CD14-positive monocyte (primary cell): ENCODE measurements around the gene FREM3. TPM values are rescaled to one million over a fixed set of nuclear protein-coding genes. Genes with fewer than 3 reads are reported as not detected.

Source experiments
- DNase-seq, 3 donors: peaks; one replicate each; pipeline ENCODE4 v3.0.0-alpha.2; 2011 to 2022
- H2AFZ ChIP-seq: 2 replicates; pipeline ENCODE4 v1.6.0; 2012; ENCODE audit warnings: mild to moderate bottlenecking, low read depth, low read length, inconsistent platforms; ENCODE audit not compliant: insufficient read depth, poor library complexity, severe bottlenecking
- H3K27ac ChIP-seq, 2 donors: 1 replicate in 1 of 2; 2 replicates in 1 of 2; pipeline ENCODE4 v1.5.1; 2012 to 2013; ENCODE audit warnings: low read length in 2 of 2, control low read depth in 1 of 2, inconsistent platforms in 1 of 2, low read depth in 1 of 2, mild to moderate bottlenecking in 1 of 2
- H3K27me3 ChIP-seq, 2 donors: one replicate each; pipeline versions ENCODE4 v1.6.0 to v1.6.1; 2011 to 2013; ENCODE audit warnings: low read length in 2 of 2; ENCODE audit not compliant: control insufficient read depth in 2 of 2, insufficient read depth in 2 of 2
- H3K36me3 ChIP-seq, 2 donors: replicated peaks in 1 of 2; 1 replicate in 1 of 2; 2 replicates in 1 of 2; pipeline versions ENCODE4 v1.5.1 to v1.6.1; 2012 to 2013; ENCODE audit warnings: low read length in 2 of 2, control low read depth in 1 of 2, inconsistent platforms in 1 of 2, mild to moderate bottlenecking in 1 of 2; ENCODE audit not compliant: insufficient read depth in 2 of 2, control insufficient read depth in 1 of 2
- H3K4me1 ChIP-seq, 2 donors: 1 replicate in 1 of 2; 2 replicates in 1 of 2; pipeline versions ENCODE4 v1.5.1 to v1.6.1; 2012 to 2013; ENCODE audit warnings: low read length in 2 of 2, control low read depth in 1 of 2, inconsistent platforms in 1 of 2, mild to moderate bottlenecking in 1 of 2, moderate library complexity in 1 of 2; ENCODE audit not compliant: insufficient read depth in 2 of 2, control insufficient read depth in 1 of 2
- H3K4me2 ChIP-seq: replicated peaks from 2 replicates; pipeline ENCODE3; 2012; ENCODE audit warnings: low read length, moderate library complexity, mild to moderate bottlenecking; ENCODE audit not compliant: poor library complexity, severe bottlenecking; ENCODE audit errors: extremely low read depth
- H3K4me3 ChIP-seq, 3 experiments: fragments of 200-600 bp in 1 of 3; sonication (generic) in 1 of 3; replicated peaks in 1 of 3; 1 replicate in 2 of 3; 2 replicates in 1 of 3; pipeline ENCODE4 v1.5.1; 2011 to 2013; ENCODE audit warnings: low read length in 3 of 3, mild to moderate bottlenecking in 3 of 3, control low read depth in 2 of 3, low read depth in 2 of 3, inconsistent platforms in 1 of 3, moderate library complexity in 1 of 3
- H3K79me2 ChIP-seq: 2 replicates; pipeline ENCODE4 v1.6.0; 2012; ENCODE audit warnings: mild to moderate bottlenecking, control low read depth, inconsistent platforms, low read length, moderate library complexity; ENCODE audit not compliant: insufficient read depth
- H3K9ac ChIP-seq: 2 replicates; pipeline ENCODE4 v1.6.0; 2017; ENCODE audit warnings: low read length, mild to moderate bottlenecking; ENCODE audit not compliant: insufficient read depth, poor library complexity, severe bottlenecking
- H3K9me3 ChIP-seq, 2 donors: replicated peaks in 1 of 2; 1 replicate in 1 of 2; 2 replicates in 1 of 2; pipeline versions ENCODE4 v1.5.1 to v1.6.1; 2012 to 2013; ENCODE audit warnings: low read length in 2 of 2, control low read depth in 1 of 2; ENCODE audit not compliant: control insufficient read depth in 1 of 2, insufficient read depth in 1 of 2
- H4K20me1 ChIP-seq: 2 replicates; pipeline ENCODE4 v1.6.0; 2012; ENCODE audit warnings: mild to moderate bottlenecking, low read length, control low read depth, moderate library complexity; ENCODE audit not compliant: insufficient read depth
- H3K27ac Mint-ChIP-seq, 7 donors: one replicate each; pipeline ENCODE4 v1.8.0; 2020; ENCODE audit warnings: mild to moderate bottlenecking in 7 of 7, mixed read lengths in 7 of 7, moderate library complexity in 6 of 7, inconsistent platforms in 2 of 7
- H3K27me3 Mint-ChIP-seq, 3 donors: one replicate each; pipeline ENCODE4 v1.8.0; 2021 to 2022; ENCODE audit warnings: low read depth in 3 of 3, mild to moderate bottlenecking in 3 of 3, mixed read lengths in 3 of 3, moderate library complexity in 3 of 3, inconsistent platforms in 1 of 3
- H3K36me3 Mint-ChIP-seq, 2 donors: one replicate each; pipeline ENCODE4 v1.8.0; 2020; ENCODE audit warnings: mixed read lengths in 2 of 2, inconsistent platforms in 1 of 2, mild to moderate bottlenecking in 1 of 2
- H3K4me1 Mint-ChIP-seq: one replicate; pipeline ENCODE4 v1.8.0; 2020; ENCODE audit warnings: mild to moderate bottlenecking, mixed read lengths
- H3K4me3 Mint-ChIP-seq, 2 donors: one replicate each; pipeline ENCODE4 v1.8.0; 2020; ENCODE audit warnings: mild to moderate bottlenecking in 2 of 2, mixed read lengths in 2 of 2, moderate library complexity in 1 of 2
- H3K9me3 Mint-ChIP-seq, 7 donors: one replicate each; pipeline ENCODE4 v1.8.0; 2020 to 2022; ENCODE audit warnings: mixed read lengths in 7 of 7, mild to moderate bottlenecking in 6 of 7, moderate library complexity in 6 of 7, inconsistent platforms in 2 of 7
- CTCF ChIP-seq: fragments of 200-600 bp; IDR thresholded peaks from one replicate; pipeline ENCODE4 v1.8.0; 2022; ENCODE audit warnings: antibody characterized with exemption, mild to moderate bottlenecking
- WGBS: methylation state at CpG from one replicate; pipeline ENCODE4 v1.1.5; 2013; ENCODE audit warnings: missing lambda C conversion rate; ENCODE audit not compliant: insufficient coverage; 5-methylcytosine and 5-hydroxymethylcytosine counted together
- intact Hi-C, 2 donors: fragments of 100-400 bp; cut with micrococcal nuclease; formaldehyde crosslinking; loops; one replicate each; pipeline versions ENCODE4 v1.15.0 to v1.15.1; 2023
- polyA plus RNA-seq, 3 donors: library from polyadenylated mRNA; depleted of rRNA in 1 of 3; unstranded in 2 of 3; stranded (reverse) in 1 of 3; fragments of 300-500 nt in 2 of 3; fragments of >200 nt in 1 of 3; fragmentation: Illumina TruSeq in 2 of 3; gene quantifications; 1 replicate in 2 of 3; 2 replicates in 1 of 3; pipeline ENCODE4 v1.2.3, GENCODE V29; 2012 to 2021

The FREM3 gene
- polyA plus RNA-seq, 3 donors, result not detected

GRCh38 chr4:143581331-143581946 is 119.0 kb downstream of the FREM3 start:
- WGBS, result 87% methylated on average over 3 of the region's 3 CpGs
- intact Hi-C loops, result no loop called here
- Mint-ChIP-seq H3K9me3 (peaks cover 10 to 27% (median 18%) of the 10 kb centered on the region in 7 donors), H3K27me3 (no peaks in the 10 kb centered on the region), H3K36me3 (no peaks in the 10 kb centered on the region), H3K4me3 (no peak overlapping the region), H3K27ac (no peak overlapping the region), H3K4me1 (no peaks in the 10 kb centered on the region)
- H3K4me3 ChIP-seq, result no peak overlapping the region
- DNase-seq, result no peak
- H3K79me2 ChIP-seq, result no peaks in the 10 kb centered on the region
- no peak overlapping the region for H3K4me2 ChIP-seq
- no peak overlapping the region for H2AFZ ChIP-seq
- H3K27ac ChIP-seq, result no peak overlapping the region
- no peaks in the 10 kb centered on the region for H3K27me3 ChIP-seq
- H3K36me3 ChIP-seq, result no peaks in the 10 kb centered on the region
- peaks cover 4 to 19% of the 10 kb centered on the region in 2 donors for H3K9me3 ChIP-seq
- H4K20me1 ChIP-seq, result no peaks in the 10 kb centered on the region
- no peaks in the 10 kb centered on the region for H3K4me1 ChIP-seq
- TF ChIP-seq CTCF, result no peak
- no peak overlapping the region for H3K9ac ChIP-seq

GRCh38 chr4:143575331-143575730 is 125.1 kb downstream of the FREM3 start:
- H3K4me3 Mint-ChIP-seq, result no peak overlapping the region
- H3K36me3 Mint-ChIP-seq, result no peaks in the 10 kb centered on the region
- Histone ChIP-seq H2AFZ (no peak overlapping the region), H3K4me1 (no peaks in the 10 kb centered on the region), H3K9me3 (no peaks in the 10 kb centered on the region), H3K4me3 (no peak overlapping the region), H3K79me2 (no peaks in the 10 kb centered on the region), H3K4me2 (no peak overlapping the region), H3K9ac (no peak overlapping the region), H3K27ac (no peak overlapping the region), H3K27me3 (no peaks in the 10 kb centered on the region), H4K20me1 (no peaks in the 10 kb centered on the region), H3K36me3 (no peaks in the 10 kb centered on the region)
- no peaks in the 10 kb centered on the region for H3K4me1 Mint-ChIP-seq
- no peak for TF ChIP-seq CTCF
- H3K9me3 Mint-ChIP-seq, result peaks cover 0 to 2% (median 0%) of the 10 kb centered on the region in 7 donors
- H3K27me3 Mint-ChIP-seq, result no peaks in the 10 kb centered on the region
- H3K27ac Mint-ChIP-seq, result no peak overlapping the region
- no peak for DNase-seq
- intact Hi-C loops, result no loop called here
